ENCODE measurements around the gene CAMK1D.

- TF ChIP-seq ZFP37 (tag by site-specific recombination; IDR thresholded peaks at IDR 0.05) (no peak), KLF16 (tag by site-specific recombination; IDR thresholded peaks at IDR 0.05) (no peak), RBAK (tag by site-specific recombination; IDR thresholded peaks at IDR 0.05) (no peak), ZNF398 (tag by site-specific recombination; IDR thresholded peaks at IDR 0.05) (no peak), ZBTB44 (tag by site-specific recombination; IDR thresholded peaks at IDR 0.05) (no peak)
Observed at GRCh38 chr10:12556039-12556438, 206.7 kb downstream of the CAMK1D start.

Measured in HEK293 (cell line).